ENCODE measurements around the gene RNF6. TPM values are rescaled to one million over a fixed set of nuclear protein-coding genes. Genes with fewer than 3 reads are reported as not detected.

RNF6 gene
- polyA plus RNA-seq, 1 of the 3 experiments (the other 2 are of a cell fraction), result 13.8 TPM

GRCh38 chr13:26184791-26185250 is 37.3 kb downstream of the RNF6 start:
- 44% methylated on average over 8 of the region's 8 CpGs for WGBS (ENCODE audit: low lambda C conversion rate)
- peak; percentile 70 for DNase-seq
- CTCF ChIA-PET, result interaction anchor here (0.5 to 4.3 kb wide), 53 partner anchors 9 to 890 kb away, joined by 3 to 105 read pairs (median 4); no protein-coding TSS in a partner anchor

More at GRCh38 chr13:26184791-26185250, 37.3 kb downstream of the RNF6 start:
- no peaks in the 10 kb centered on the region for H3K9me2 ChIP-seq
- H3K36me3 ChIP-seq (replicated peaks in 1 of 2; ENCODE audit: control insufficient read depth in 1 of 2, insufficient read depth in 2 of 2, low read length in 1 of 2), result no peaks in the 10 kb centered on the region
- H3K79me2 ChIP-seq (ENCODE audit: insufficient read depth), result no peaks in the 10 kb centered on the region
- no peak overlapping the region for H2AFZ ChIP-seq (ENCODE audit: low read depth)
- H3K27me3 ChIP-seq (ENCODE audit: insufficient read depth), result no peaks in the 10 kb centered on the region
- POLR2A ChIA-PET, result interaction anchor here (0.6 to 0.9 kb wide), 3 partner anchors 37 to 514 kb away, joined by 3 to 4 read pairs (median 4); partner anchors contain the start of gene RNF6
- TF ChIP-seq PBX3 (IDR thresholded peaks at IDR 0.05) (no peak), EZH2phosphoT487 (IDR thresholded peaks at IDR 0.05; ENCODE audit: borderline replicate concordance, low read depth) (no peak), SMC3 (IDR thresholded peaks at IDR 0.05; ENCODE audit: low read depth, low read length) (peak; percentile 84), GATA2 (CRISPR knock-in tag; IDR thresholded peaks at IDR 0.05) (no peak), RAD21 (IDR thresholded peaks at IDR 0.05; ENCODE audit: low read length) (peak; percentile 94), ZBTB33 (IDR thresholded peaks at IDR 0.05; ENCODE audit: borderline replicate concordance, low read depth) (no peak), NRF1 (IDR thresholded peaks at IDR 0.05; ENCODE audit: low read depth, low read length) (no peak), JUND (IDR thresholded peaks at IDR 0.05) (no peak), EP300 (IDR thresholded peaks at IDR 0.05; ENCODE audit: borderline replicate concordance in 1 of 2, low read depth in 1 of 2, low read length in 1 of 2) (no peak), REST (IDR thresholded peaks at IDR 0.05; ENCODE audit: low read depth, low read length) (no peak), MXI1 (IDR thresholded peaks at IDR 0.05; ENCODE audit: low read depth, low read length) (no peak), FOSL2 (IDR thresholded peaks at IDR 0.05; ENCODE audit: borderline replicate concordance, low read depth) (no peak), TCF12 (IDR thresholded peaks at IDR 0.05) (no peak), ELF1 (IDR thresholded peaks at IDR 0.05) (no peak), NFIC (IDR thresholded peaks at IDR 0.05; ENCODE audit: borderline replicate concordance) (no peak), CTCF (IDR thresholded peaks at IDR 0.05) (peak; percentile 94)
- H4K20me1 ChIP-seq (ENCODE audit: insufficient read depth), result no peaks in the 10 kb centered on the region
- H3K27ac ChIP-seq (ENCODE audit: low read depth in 2 of 2, low read length in 1 of 2), result no peak overlapping the region
- no peak overlapping the region for H3K4me2 ChIP-seq
- H3K4me1 ChIP-seq (ENCODE audit: control insufficient read depth in 1 of 2, insufficient read depth in 2 of 2, low read depth in 1 of 2, low read length in 1 of 2), result peaks cover 0 to 6% of the 10 kb centered on the region in 2 experiments; a peak in 1 of 4 replicates
- H3K4me3 ChIP-seq (ENCODE audit: low read depth in 2 of 2, low read length in 1 of 2), result peak overlapping the region in 1 of 2 experiments; percentile 18; a peak in 1 of 4 replicates
- H3F3A ChIP-seq (replicated peaks; ENCODE audit: insufficient read depth), result peaks cover 9% of the 10 kb centered on the region
- H3K9ac ChIP-seq, result no peak overlapping the region
- no peaks in the 10 kb centered on the region for H3K9me3 ChIP-seq
